Erythroblast (primary cell): Measurements from ENCODE around the gene OR51E1.

Experiments used
- GATA1 ChIP-seq: IDR thresholded peaks from 2 replicates; pipeline ENCODE4 v1.6.1; 2011; ENCODE audit warnings: low read depth, mild to moderate bottlenecking, control low read depth, low read length, moderate library complexity
- POLR2A ChIP-seq: IDR thresholded peaks from 2 replicates; pipeline ENCODE4 v1.6.1; 2011; ENCODE audit warnings: mild to moderate bottlenecking, low read length

GRCh38 chr11:4643682-4644081 is at the start of gene OR51E1:
- TF ChIP-seq POLR2A, result no peak
- TF ChIP-seq GATA1, result no peak
